Tibial nerve (tissue), 4 donors: ENCODE measurements around the gene CMTM2. TPM values are rescaled to one million over a fixed set of nuclear protein-coding genes. Genes with fewer than 3 reads are reported as not detected.
A peak's percentile ranks its signal among the peaks of the same experiment; 100 is the strongest.
"Not testable (repeated sequence)": the region's sequence is repeated elsewhere in the genome, so short reads cannot be mapped to it uniquely, and the experiment has no call there.

Source experiments
- DNase-seq, 2 donors: peaks; one replicate each; pipeline ENCODE4 v3.0.0-alpha.2; 2019; ENCODE audit warnings: low spot score in 2 of 2
- H3K27ac ChIP-seq, 4 donors: fragments of 200-600 bp; sonication (generic) in 3 of 4; one replicate each; pipeline ENCODE4 v1.5.1; 2017 to 2019; ENCODE audit warnings: mild to moderate bottlenecking in 1 of 4
- H3K27me3 ChIP-seq, 2 donors: fragments of 200-600 bp; sonication (generic) in 1 of 2; one replicate each; pipeline versions ENCODE4 v1.5.1 to v1.6.0; 2017 to 2019
- H3K36me3 ChIP-seq, 3 donors: fragments of 200-600 bp; sonication (generic); one replicate each; pipeline ENCODE4 v1.5.1; 2018 to 2019
- H3K4me1 ChIP-seq, 4 donors: fragments of 200-600 bp; sonication (generic) in 3 of 4; one replicate each; pipeline ENCODE4 v1.5.1; 2017 to 2019
- H3K4me3 ChIP-seq, 4 donors: fragments of 200-600 bp; sonication (generic) in 3 of 4; one replicate each; pipeline ENCODE4 v1.5.1; 2017 to 2019; ENCODE audit warnings: mild to moderate bottlenecking in 1 of 4, moderate library complexity in 1 of 4
- H3K9me3 ChIP-seq, 4 donors: fragments of 200-600 bp; sonication (generic) in 3 of 4; one replicate each; pipeline ENCODE4 v1.5.1; 2017 to 2019
- CTCF ChIP-seq, 5 experiments: fragments of 200-600 bp in 3 of 5; fragments of 450-650 bp in 2 of 5; sonication (generic) in 3 of 5; IDR thresholded peaks; one replicate each; pipeline ENCODE4 v1.5.1; 2016 to 2019; ENCODE audit warnings: antibody characterized with exemption in 5 of 5, mild to moderate bottlenecking in 3 of 5, moderate library complexity in 2 of 5
- EP300 ChIP-seq, 2 donors: sonication (generic); formaldehyde crosslinking; IDR thresholded peaks; one replicate each; pipeline ENCODE4 v1.6.1; 2017; ENCODE audit warnings: antibody characterized with exemption in 2 of 2, mild to moderate bottlenecking in 1 of 2
- POLR2A ChIP-seq, 2 donors: fragments of 450-650 bp; IDR thresholded peaks; one replicate each; pipeline ENCODE4 v1.6.1; 2017; ENCODE audit warnings: antibody characterized with exemption in 2 of 2, mild to moderate bottlenecking in 2 of 2, moderate library complexity in 2 of 2
- WGBS, 2 donors: methylation state at CpG; one replicate each; pipeline ENCODE4 v1.1.5; 2018; 5-methylcytosine and 5-hydroxymethylcytosine counted together
- total RNA-seq, 4 donors: library from RNA; depleted of rRNA; stranded (reverse); fragments of >200 nt; gene quantifications; one replicate each; pipeline ENCODE4 v1.1.0, GENCODE V29; 2016

The CMTM2 gene
- total RNA-seq, 4 donors from 2014 or later = not detected

- DNase-seq = no peak
- no peak overlapping the region for H3K27ac ChIP-seq
- H3K27me3 ChIP-seq = no peaks in the 10 kb centered on the region
- 70 to 78% methylated on average over 8 of the region's 8 CpGs for WGBS, 2 donors
- H3K9me3 ChIP-seq = peaks cover 0 to 8% (median 0%) of the 10 kb centered on the region in 4 donors
- peak overlapping the region in 1 of 4 donors; percentile 1 for H3K4me3 ChIP-seq
- no peak for TF ChIP-seq POLR2A (IDR thresholded peaks at IDR 0.05)
- TF ChIP-seq EP300 (IDR thresholded peaks at IDR 0.05) = no peak
- no peak for TF ChIP-seq CTCF (IDR thresholded peaks at IDR 0.05)
- H3K36me3 ChIP-seq = no peaks in the 10 kb centered on the region
- H3K4me1 ChIP-seq = peaks cover 0 to 21% (median 5%) of the 10 kb centered on the region in 4 donors
These were observed 11.1 kb downstream of the CMTM2 start for GRCh38 chr16:66590322-66590721.

DNA sequence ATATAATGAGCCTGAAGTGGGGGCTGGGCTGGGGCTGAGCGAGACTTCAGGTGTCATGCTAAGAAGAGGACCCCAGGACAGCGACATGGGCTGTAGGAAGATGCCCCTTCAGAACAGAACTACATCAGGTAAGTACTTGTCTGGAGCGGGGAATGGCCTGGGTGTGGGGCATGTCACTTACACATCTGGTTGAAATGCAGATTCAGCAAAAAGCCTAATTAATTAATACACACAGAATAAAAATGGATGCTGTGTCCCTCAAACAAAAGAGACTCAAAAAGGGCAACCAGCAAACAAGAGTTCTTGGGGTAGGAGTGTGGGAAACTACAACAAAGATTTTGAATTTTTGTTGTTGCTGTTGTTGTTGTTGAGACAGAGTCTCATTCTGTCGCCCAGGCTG, 11.8 kb downstream of the CMTM2 start:
- Histone ChIP-seq H3K27me3 (no peaks in the 10 kb centered on the region), H3K4me1 (peaks cover 0 to 21% (median 5%) of the 10 kb centered on the region in 4 donors), H3K9me3 (peaks cover 0 to 8% (median 0%) of the 10 kb centered on the region in 4 donors), H3K36me3 (no peaks in the 10 kb centered on the region), H3K4me3 (no peak overlapping the region), H3K27ac (no peak overlapping the region)
- 87 to 90% methylated on average over 4 of the region's 4 CpGs for WGBS, 2 donors
- TF ChIP-seq POLR2A (IDR thresholded peaks at IDR 0.05) = no peak
- no peak for DNase-seq

- peaks cover 0 to 21% (median 4%) of the 10 kb centered on the region in 4 donors for H3K4me1 ChIP-seq
- H3K27ac ChIP-seq = no peak overlapping the region
- no peaks in the 10 kb centered on the region for H3K36me3 ChIP-seq
- TF ChIP-seq POLR2A (IDR thresholded peaks at IDR 0.05) (no peak), EP300 (IDR thresholded peaks at IDR 0.05) (no peak), CTCF (IDR thresholded peaks at IDR 0.05) (no peak)
- 81 to 85% methylated on average over 3 of the region's 3 CpGs for WGBS, 2 donors
- peaks cover 0 to 8% (median 0%) of the 10 kb centered on the region in 4 donors for H3K9me3 ChIP-seq
- H3K27me3 ChIP-seq = no peaks in the 10 kb centered on the region
- no peak overlapping the region for H3K4me3 ChIP-seq
- DNase-seq = no peak
These were observed 13.0 kb downstream of the CMTM2 start for GRCh38 chr16:66592241-66592640.

GRCh38 chr16:66592814-66593213, 13.6 kb downstream of the CMTM2 start:
- no peak overlapping the region for H3K27ac ChIP-seq
- TF ChIP-seq CTCF (IDR thresholded peaks at IDR 0.05) (no peak), EP300 (IDR thresholded peaks at IDR 0.05) (no peak), POLR2A (IDR thresholded peaks at IDR 0.05) (no peak)
- H3K27me3 ChIP-seq = no peaks in the 10 kb centered on the region
- peaks cover 0 to 8% (median 0%) of the 10 kb centered on the region in 4 donors for H3K9me3 ChIP-seq
- no peaks in the 10 kb centered on the region for H3K36me3 ChIP-seq
- 96% methylated on average over 3 of the region's 3 CpGs for WGBS, 2 donors
- H3K4me3 ChIP-seq = no peak overlapping the region
- DNase-seq = no peak
- peaks cover 0 to 20% (median 3%) of the 10 kb centered on the region in 4 donors for H3K4me1 ChIP-seq

- peaks cover 0 to 6% (median 2%) of the 10 kb centered on the region in 4 donors for H3K4me1 ChIP-seq
- no peaks in the 10 kb centered on the region for H3K27me3 ChIP-seq
- no peak overlapping the region for H3K27ac ChIP-seq
- peaks cover 0 to 8% (median 0%) of the 10 kb centered on the region in 4 donors for H3K9me3 ChIP-seq
- WGBS, 2 donors = 65 to 70% methylated on average over 7 of the region's 7 CpGs
- no peak for DNase-seq
- H3K4me3 ChIP-seq = no peak overlapping the region
- TF ChIP-seq EP300 (IDR thresholded peaks at IDR 0.05) (no peak), CTCF (IDR thresholded peaks at IDR 0.05) (no peak), POLR2A (IDR thresholded peaks at IDR 0.05) (no peak)
- no peaks in the 10 kb centered on the region for H3K36me3 ChIP-seq
These were observed 15.5 kb downstream of the CMTM2 start for GRCh38 chr16:66594739-66595138.

DNA sequence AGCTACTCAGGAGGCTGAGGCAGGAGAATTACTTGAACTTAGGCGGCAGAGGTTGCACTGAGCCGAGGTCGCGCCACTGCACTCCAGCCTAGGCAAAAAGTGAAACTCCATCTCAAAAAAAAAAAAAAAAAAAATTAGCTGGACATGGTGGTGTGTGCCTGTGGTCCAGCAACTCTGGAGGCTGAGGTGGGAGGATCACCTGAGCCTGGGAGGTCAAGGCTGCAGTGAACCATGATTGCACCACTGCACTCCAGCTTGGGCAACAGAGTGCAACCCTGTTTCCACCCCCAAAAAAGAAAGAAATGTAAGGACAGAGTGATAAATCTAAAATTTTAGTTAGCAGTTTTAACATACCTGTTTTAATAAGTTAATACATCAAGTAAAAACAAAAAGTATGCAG, 17.3 kb downstream of the CMTM2 start:
- not testable (repeated sequence) for H3K9me3 ChIP-seq, H3K27me3 ChIP-seq, H3K36me3 ChIP-seq, H3K4me1 ChIP-seq, H3K27ac ChIP-seq, H3K4me3 ChIP-seq, DNase-seq
- 95 to 99% methylated on average over 4 of the region's 4 CpGs for WGBS, 2 donors
